Measurements from ENCODE around the gene KRTAP4-9. TPM values are rescaled to one million over a fixed set of nuclear protein-coding genes. Genes with fewer than 3 reads are reported as not detected.
"Not testable (repeated sequence)": the region's sequence is repeated elsewhere in the genome, so short reads cannot be mapped to it uniquely, and the experiment has no call there.

The KRTAP4-9 gene
- total RNA-seq, 2 experiments from 2014 or later: not detected

GRCh38 chr17:41099682-41100480 lies 5.3 kb upstream of the KRTAP4-9 start:
- H3K4me1 Mint-ChIP-seq (ENCODE audit: low read depth); H3K9me3 Mint-ChIP-seq (ENCODE audit: insufficient read depth); DNase-seq; ATAC-seq; POLR2A ChIA-PET; H3K4me3 Mint-ChIP-seq; H3K27me3 Mint-ChIP-seq (ENCODE audit: low read depth); H3K27ac Mint-ChIP-seq; CTCF ChIA-PET; H3K36me3 Mint-ChIP-seq (ENCODE audit: low read depth): not testable (repeated sequence)

- no peak for DNase-seq
- CTCF ChIA-PET: no interaction called here
- H3K36me3 Mint-ChIP-seq (ENCODE audit: low read depth): no peaks in the 10 kb centered on the region
- H3K27me3 Mint-ChIP-seq (ENCODE audit: low read depth): peaks cover 7% of the 10 kb centered on the region
- H3K4me3 Mint-ChIP-seq: no peak within 1 kb of the TSS
- no peaks in the 10 kb centered on the region for H3K9me3 Mint-ChIP-seq (ENCODE audit: insufficient read depth)
- no peaks in the 10 kb centered on the region for H3K4me1 Mint-ChIP-seq (ENCODE audit: low read depth)
- POLR2A ChIA-PET: no interaction called here
- no peak for ATAC-seq
- H3K27ac Mint-ChIP-seq: no peak within 1 kb of the TSS
These were observed 3.5 kb upstream of the KRTAP4-9 start, which contains the start of gene KRTAP4-16 for GRCh38 chr17:41101586-41102259. Gene KRTAP4-16, minus strand, starts transcription at chr17:41102209. Its CDS starts 0 bp downstream, at chr17:41102209.

GRCh38 chr17:41103896-41104295 lies 1.3 kb upstream of the KRTAP4-9 start:
- no peak overlapping the region for H3K27ac Mint-ChIP-seq
- no peaks in the 10 kb centered on the region for H3K9me3 Mint-ChIP-seq (ENCODE audit: insufficient read depth)
- DNase-seq: no peak
- ATAC-seq: no peak
- H3K36me3 Mint-ChIP-seq (ENCODE audit: low read depth): no peaks in the 10 kb centered on the region
- ChIA-PET POLR2A (no interaction called here), CTCF (no interaction called here)
- H3K27me3 Mint-ChIP-seq (ENCODE audit: low read depth): peaks cover 3% of the 10 kb centered on the region
- H3K4me3 Mint-ChIP-seq: no peak overlapping the region
- peaks cover 5% of the 10 kb centered on the region for H3K4me1 Mint-ChIP-seq (ENCODE audit: low read depth)

- H3K4me3 Mint-ChIP-seq; H3K9me3 Mint-ChIP-seq (ENCODE audit: insufficient read depth); H3K27me3 Mint-ChIP-seq (ENCODE audit: low read depth); DNase-seq; H3K27ac Mint-ChIP-seq; H3K4me1 Mint-ChIP-seq (ENCODE audit: low read depth); ATAC-seq; CTCF ChIA-PET; H3K36me3 Mint-ChIP-seq (ENCODE audit: low read depth); POLR2A ChIA-PET: not testable (repeated sequence)
These were observed 677 bp upstream of the KRTAP4-9 start for GRCh38 chr17:41104386-41105038.

GRCh38 chr17:41107941-41108450 lies 2.8 kb downstream of the KRTAP4-9 start:
- peaks cover 12% of the 10 kb centered on the region for H3K9me3 Mint-ChIP-seq (ENCODE audit: insufficient read depth)
- no peak for ATAC-seq
- H3K36me3 Mint-ChIP-seq (ENCODE audit: low read depth): peaks cover 2% of the 10 kb centered on the region
- H3K4me3 Mint-ChIP-seq: no peak overlapping the region
- ChIA-PET CTCF (no interaction called here), POLR2A (no interaction called here)
- DNase-seq: no peak
- H3K4me1 Mint-ChIP-seq (ENCODE audit: low read depth): peaks cover 7% of the 10 kb centered on the region
- peaks cover 2% of the 10 kb centered on the region for H3K27me3 Mint-ChIP-seq (ENCODE audit: low read depth)
- H3K27ac Mint-ChIP-seq: no peak overlapping the region

GRCh38 chr17:41108728-41109386 lies 3.7 kb downstream of the KRTAP4-9 start:
- POLR2A ChIA-PET; H3K27ac Mint-ChIP-seq; H3K4me1 Mint-ChIP-seq (ENCODE audit: low read depth); ATAC-seq; CTCF ChIA-PET; H3K27me3 Mint-ChIP-seq (ENCODE audit: low read depth); H3K4me3 Mint-ChIP-seq; DNase-seq; H3K36me3 Mint-ChIP-seq (ENCODE audit: low read depth): not testable (repeated sequence)
- peaks cover 15% of the 10 kb centered on the region for H3K9me3 Mint-ChIP-seq (ENCODE audit: insufficient read depth)

- Mint-ChIP-seq H3K9me3 (ENCODE audit: insufficient read depth) (peaks cover 15% of the 10 kb centered on the region), H3K27me3 (ENCODE audit: low read depth) (no peaks in the 10 kb centered on the region), H3K27ac (no peak overlapping the region), H3K4me1 (ENCODE audit: low read depth) (peaks cover 7% of the 10 kb centered on the region), H3K4me3 (no peak overlapping the region), H3K36me3 (ENCODE audit: low read depth) (peaks cover 3% of the 10 kb centered on the region)
- ChIA-PET POLR2A (interaction anchor here (0.7 kb wide), 1 partner anchor 9 kb away, joined by 3 read pairs; no protein-coding TSS in a partner anchor), CTCF (no interaction called here)
- ATAC-seq (no peak), DNase-seq (no peak)
These were observed 6.1 kb downstream of the KRTAP4-9 start for GRCh38 chr17:41111151-41111885.

GRCh38 chr17:41116297-41116696 lies 11.1 kb downstream of the KRTAP4-9 start:
- POLR2A ChIA-PET: no interaction called here
- Mint-ChIP-seq H3K27me3 (ENCODE audit: low read depth) (peaks cover 3% of the 10 kb centered on the region), H3K9me3 (ENCODE audit: insufficient read depth) (peaks cover 10% of the 10 kb centered on the region), H3K27ac (no peak overlapping the region), H3K36me3 (ENCODE audit: low read depth) (peaks cover 6% of the 10 kb centered on the region), H3K4me1 (ENCODE audit: low read depth) (peaks cover 10% of the 10 kb centered on the region), H3K4me3 (no peak overlapping the region)
- CTCF ChIA-PET: interaction anchor here (1.4 kb wide), 1 partner anchor 213 kb away, joined by 3 read pairs; no protein-coding TSS in a partner anchor
- ATAC-seq (no peak), DNase-seq (no peak)

GRCh38 chr17:41117846-41118386 lies 12.7 kb downstream of the KRTAP4-9 start, which contains the start of gene KRTAP4-11:
Gene KRTAP4-11, minus strand, starts transcription at chr17:41118373. Its CDS starts 58 bp downstream, at chr17:41118315.
- H3K36me3 Mint-ChIP-seq (ENCODE audit: low read depth); DNase-seq; H3K9me3 Mint-ChIP-seq (ENCODE audit: insufficient read depth); H3K4me3 Mint-ChIP-seq; H3K4me1 Mint-ChIP-seq (ENCODE audit: low read depth); CTCF ChIA-PET; H3K27me3 Mint-ChIP-seq (ENCODE audit: low read depth); H3K27ac Mint-ChIP-seq; POLR2A ChIA-PET; ATAC-seq: not testable (repeated sequence)

- POLR2A ChIA-PET: no interaction called here
- H3K27me3 Mint-ChIP-seq (ENCODE audit: low read depth): peaks cover 3% of the 10 kb centered on the region
- H3K36me3 Mint-ChIP-seq (ENCODE audit: low read depth): peaks cover 4% of the 10 kb centered on the region
These were observed 13.5 kb downstream of the KRTAP4-9 start for GRCh38 chr17:41118721-41119120.

More at GRCh38 chr17:41118721-41119120, 13.5 kb downstream of the KRTAP4-9 start:
- Mint-ChIP-seq H3K9me3 (ENCODE audit: insufficient read depth) (no peaks in the 10 kb centered on the region), H3K4me1 (ENCODE audit: low read depth) (peaks cover 15% of the 10 kb centered on the region), H3K4me3 (no peak overlapping the region), H3K27ac (no peak overlapping the region)
- CTCF ChIA-PET: no interaction called here
- ATAC-seq: no peak
- DNase-seq: no peak

Measured in activated CD8-positive, alpha-beta T cell treated with anti-CD3 and anti-CD28 coated beads, Interleukin-2, amount 10 ng/mL, durations not matched to agents 7 days and 5 days (primary cell).